Measurements from ENCODE around the gene NCMAP.
"Not testable (repeated sequence)": the region's sequence is repeated elsewhere in the genome, so short reads cannot be mapped to it uniquely, and the experiment has no call there.

Gene NCMAP

GRCh38 chr1:24544239-24544638 lies 11.6 kb upstream of the NCMAP start:
- no peak for DNase-seq

GRCh38 chr1:24545662-24546061 lies 10.2 kb upstream of the NCMAP start:
- DNase-seq, result peak in 1 of 2 experiments; percentile 19

DNA sequence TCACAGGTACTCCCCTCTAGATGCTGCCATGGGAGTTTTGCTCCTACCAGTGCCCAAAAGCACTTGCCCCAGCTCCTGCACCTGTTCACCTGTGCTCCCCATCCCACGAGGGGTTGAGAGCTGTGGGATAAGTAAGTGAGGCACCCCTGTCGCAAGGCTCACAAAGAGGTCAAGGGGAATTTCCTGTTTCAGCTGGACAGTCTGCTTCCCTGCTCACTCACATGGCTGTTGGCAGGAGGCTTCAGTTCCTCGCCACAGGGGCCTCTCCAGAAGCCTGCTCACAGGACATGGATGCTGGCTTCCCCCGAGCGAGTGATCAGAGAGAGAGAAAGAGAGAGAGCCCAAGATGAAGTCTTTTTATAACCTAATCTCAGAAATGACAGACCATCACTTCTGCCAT lies 8.7 kb upstream of the NCMAP start:
- DNase-seq, result no peak

- no peak for DNase-seq
Observed at GRCh38 chr1:24548070-24548469, 7.8 kb upstream of the NCMAP start.

- DNase-seq, result not testable (repeated sequence)
Observed at GRCh38 chr1:24549210-24549609, 6.7 kb upstream of the NCMAP start.

GRCh38 chr1:24551290-24551959 lies 4.5 kb upstream of the NCMAP start:
- DNase-seq, result no peak

GRCh38 chr1:24551960-24552571 lies 3.8 kb upstream of the NCMAP start:
- DNase-seq, result peak in 1 of 2 experiments; percentile 13

- no peak for DNase-seq
Observed at GRCh38 chr1:24553931-24554330, 2.0 kb upstream of the NCMAP start.

- no peak for DNase-seq
Observed at GRCh38 chr1:24554714-24555113, 1.2 kb upstream of the NCMAP start.

DNA sequence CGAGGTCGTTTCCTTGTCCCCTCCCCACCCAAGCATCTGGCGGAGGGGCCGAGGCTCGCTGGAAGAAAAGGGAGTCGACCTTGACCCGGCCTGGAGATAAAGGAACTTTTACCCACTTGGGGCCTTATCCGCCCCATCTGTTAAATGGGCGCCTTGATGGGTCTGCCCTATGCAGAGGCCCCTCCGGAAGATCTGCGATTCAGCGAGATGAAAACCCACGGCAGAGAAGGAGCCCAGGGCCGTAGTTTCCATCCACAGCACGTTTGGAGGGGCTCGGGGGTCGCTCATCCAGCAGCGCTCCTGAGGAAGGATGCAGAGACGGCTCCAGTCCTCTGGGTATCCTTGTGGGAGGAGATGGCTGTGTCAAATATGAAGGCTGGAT lies 518 bp downstream of the NCMAP start:
- no peak for DNase-seq

- peak in 1 of 2 experiments; percentile 10 for DNase-seq
Observed at GRCh38 chr1:24557220-24557619, 1.3 kb downstream of the NCMAP start.

- DNase-seq, result no peak
Observed at GRCh38 chr1:24557711-24558131, 1.8 kb downstream of the NCMAP start.

- DNase-seq, result no peak
Observed at GRCh38 chr1:24558455-24558854, 2.6 kb downstream of the NCMAP start.

GRCh38 chr1:24558902-24559791 lies 3.3 kb downstream of the NCMAP start:
- peak; percentile 8 to 44 for DNase-seq

GRCh38 chr1:24560361-24560760 lies 4.5 kb downstream of the NCMAP start:
- DNase-seq, result no peak

DNA sequence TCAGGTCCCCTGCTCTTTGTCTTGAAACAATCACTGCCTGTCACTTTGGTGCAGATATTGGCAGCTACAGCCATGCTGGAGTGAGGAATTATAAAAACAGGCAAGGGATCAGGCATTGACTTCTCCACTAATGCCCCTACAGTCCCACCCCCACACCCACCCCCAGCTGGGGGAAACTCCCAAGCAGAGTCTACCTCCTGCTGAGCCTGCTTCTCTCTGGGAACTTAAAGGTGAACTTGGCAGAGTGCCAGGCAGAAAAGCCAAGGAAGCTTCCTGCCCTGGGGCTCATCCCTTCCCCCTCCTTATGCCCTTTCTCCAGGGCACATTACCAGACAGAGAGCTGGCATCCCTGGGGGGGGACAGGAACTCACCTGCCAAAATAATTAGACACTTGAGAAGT lies 6.7 kb downstream of the NCMAP start:
- DNase-seq, result no peak

DNA sequence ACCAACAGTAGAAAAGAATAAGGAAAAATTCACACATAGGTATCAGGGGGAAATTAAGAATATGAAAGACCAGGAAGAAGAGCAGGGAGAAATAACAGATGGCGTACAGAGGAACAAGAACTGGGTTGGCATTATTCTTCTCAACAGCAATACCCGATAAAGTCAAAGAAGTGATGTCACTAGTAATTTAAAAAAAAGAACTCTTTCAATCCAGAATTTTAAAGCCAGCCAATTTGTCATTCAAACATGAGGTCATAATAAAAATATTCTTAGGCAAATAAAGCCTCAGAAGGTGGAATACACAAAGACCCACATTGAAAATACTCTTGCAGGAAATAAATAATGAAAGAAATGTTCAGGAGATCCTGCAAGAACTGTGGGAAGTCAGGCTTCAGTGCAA lies 8.8 kb downstream of the NCMAP start:
- peak; percentile 31 to 55 for DNase-seq

GRCh38 chr1:24566236-24566867 lies 10.5 kb downstream of the NCMAP start:
- DNase-seq, result peak; percentile 20 to 68

DNA sequence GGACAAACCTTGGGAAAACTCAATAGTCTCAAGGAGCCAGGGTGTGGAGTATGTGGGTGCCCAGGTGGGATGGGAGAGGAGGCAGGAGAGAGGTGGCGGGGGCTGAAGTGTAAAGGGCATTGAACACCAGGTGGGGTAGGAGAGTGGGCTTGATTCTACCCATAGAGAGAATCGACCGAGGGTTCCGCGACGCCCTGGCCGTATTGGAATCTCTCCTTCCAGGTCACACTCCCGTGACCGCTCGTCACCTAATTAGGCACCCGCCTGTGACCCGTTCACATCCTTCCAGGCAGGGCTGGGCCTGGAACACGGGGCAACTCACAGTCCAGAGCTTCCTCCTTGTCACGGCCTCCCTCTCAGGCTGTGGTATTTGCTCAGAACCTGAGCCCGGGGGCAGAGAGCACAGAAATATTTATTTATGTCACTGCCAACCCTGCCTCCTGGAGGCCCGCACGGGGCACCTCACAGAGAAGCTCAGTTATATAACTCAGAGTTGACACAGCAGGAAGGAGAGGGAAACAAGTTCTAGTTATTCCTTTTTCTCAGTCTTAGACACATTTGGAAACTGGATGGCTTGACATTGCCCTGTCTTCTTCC lies 12.0 kb downstream of the NCMAP start:
- peak; percentile 5 to 60 for DNase-seq

DNA sequence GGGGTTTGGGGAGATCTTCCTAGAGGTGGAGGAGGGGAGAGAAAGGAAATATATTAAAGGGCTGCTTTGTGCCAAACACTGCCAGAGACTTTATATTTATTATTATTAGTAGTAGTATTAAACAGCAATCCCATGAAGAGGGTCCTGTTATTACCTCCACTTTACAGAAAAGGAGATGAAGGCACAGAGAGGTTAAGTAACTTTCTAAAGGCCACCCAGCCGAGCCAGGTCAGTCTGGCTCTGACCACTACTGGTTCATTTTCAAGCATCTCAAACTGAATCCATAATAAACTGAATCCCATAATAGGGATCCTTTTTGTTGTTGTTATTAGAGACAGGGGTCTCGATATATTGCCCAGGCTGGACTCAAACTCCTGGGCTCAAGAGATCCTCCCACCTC lies 12.6 kb downstream of the NCMAP start:
- no peak for DNase-seq

DNA sequence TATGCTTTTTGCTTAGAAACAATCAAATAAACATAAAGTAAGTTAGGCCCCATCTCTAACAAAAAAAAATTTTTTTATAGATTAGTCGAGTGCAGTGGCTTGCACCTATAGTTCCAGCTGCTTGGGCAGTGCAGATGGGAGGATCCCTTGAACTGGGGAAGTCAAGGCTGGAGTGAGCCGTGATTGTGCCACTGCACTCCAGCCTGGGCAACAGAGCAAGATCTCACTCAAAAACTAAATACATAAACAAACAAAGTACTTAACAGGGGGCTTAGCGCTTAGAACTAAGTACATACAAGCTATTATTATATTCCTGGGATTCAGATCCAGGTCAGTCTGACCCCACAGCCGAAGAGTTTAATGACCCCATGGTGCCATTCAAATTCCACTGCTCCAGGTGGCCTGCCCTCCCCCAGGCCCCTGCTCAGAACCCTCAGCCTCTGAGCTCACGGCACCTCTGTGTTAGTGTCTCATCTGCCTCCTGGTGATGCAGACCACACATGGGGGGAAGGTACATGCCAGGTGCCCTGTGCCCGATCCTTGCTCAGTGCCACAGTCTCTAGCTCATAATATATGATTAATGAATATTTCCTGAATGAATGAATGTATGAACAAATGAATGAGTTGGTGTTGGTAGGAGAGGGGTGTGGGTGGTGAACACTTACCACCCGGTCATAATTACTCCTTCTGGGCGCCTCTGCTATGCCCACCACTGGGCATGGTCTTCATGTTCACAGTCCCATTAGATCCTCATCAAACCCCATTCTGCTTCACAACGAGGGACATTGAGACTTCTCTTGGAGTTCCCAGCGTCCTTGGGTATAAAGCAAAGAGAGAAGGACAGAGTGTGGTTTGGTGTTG lies 14.6 kb downstream of the NCMAP start:
- no peak for DNase-seq

- no peak for DNase-seq
Observed at GRCh38 chr1:24572301-24572700, 16.4 kb downstream of the NCMAP start.
